ENCODE results near the gene TXNDC17.

DNA sequence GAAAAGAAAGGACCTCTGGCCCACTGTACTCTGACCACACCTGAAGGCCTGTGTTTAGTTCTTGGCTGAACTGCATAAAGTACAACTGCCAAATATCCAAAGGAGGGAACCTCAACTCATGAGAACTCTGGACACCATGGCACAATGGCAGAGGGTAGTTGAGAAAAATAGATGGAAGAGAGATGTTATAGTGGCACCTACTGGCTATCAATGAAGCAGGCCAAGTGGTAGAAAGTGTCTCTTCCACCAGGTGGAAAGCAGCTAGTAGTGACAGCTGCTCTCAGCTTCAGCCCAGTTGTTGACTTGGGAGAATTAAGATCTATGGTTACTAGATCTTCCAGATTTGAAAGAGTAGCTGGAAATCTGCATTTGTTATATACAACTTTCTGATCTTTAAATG lies 7.3 kb downstream of the TXNDC17 start:
- TF ChIP-seq, protein P1, sequence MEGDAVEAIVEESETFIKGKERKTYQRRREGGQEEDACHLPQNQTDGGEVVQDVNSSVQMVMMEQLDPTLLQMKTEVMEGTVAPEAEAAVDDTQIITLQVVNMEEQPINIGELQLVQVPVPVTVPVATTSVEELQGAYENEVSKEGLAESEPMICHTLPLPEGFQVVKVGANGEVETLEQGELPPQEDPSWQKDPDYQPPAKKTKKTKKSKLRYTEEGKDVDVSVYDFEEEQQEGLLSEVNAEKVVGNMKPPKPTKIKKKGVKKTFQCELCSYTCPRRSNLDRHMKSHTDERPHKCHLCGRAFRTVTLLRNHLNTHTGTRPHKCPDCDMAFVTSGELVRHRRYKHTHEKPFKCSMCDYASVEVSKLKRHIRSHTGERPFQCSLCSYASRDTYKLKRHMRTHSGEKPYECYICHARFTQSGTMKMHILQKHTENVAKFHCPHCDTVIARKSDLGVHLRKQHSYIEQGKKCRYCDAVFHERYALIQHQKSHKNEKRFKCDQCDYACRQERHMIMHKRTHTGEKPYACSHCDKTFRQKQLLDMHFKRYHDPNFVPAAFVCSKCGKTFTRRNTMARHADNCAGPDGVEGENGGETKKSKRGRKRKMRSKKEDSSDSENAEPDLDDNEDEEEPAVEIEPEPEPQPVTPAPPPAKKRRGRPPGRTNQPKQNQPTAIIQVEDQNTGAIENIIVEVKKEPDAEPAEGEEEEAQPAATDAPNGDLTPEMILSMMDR (conservative IDR thresholded peaks at IDR 0.05), result peak; percentile 38; the same call in 1 of the 2 replicates
- TF ChIP-seq EZH2 (IDR thresholded peaks at IDR 0.05; ENCODE audit: low read depth), result no peak

Measured in PC-9 (cell line).